BLaER1 (cell line): ENCODE data around the gene KRT86.

Experiments
- H3K27ac ChIP-seq: shearing (Covaris generic); formaldehyde crosslinking; 2 replicates; pipeline ENCODE4 v1.8.1; 2022
- H3K27me3 ChIP-seq: shearing (Covaris generic); formaldehyde crosslinking; 2 replicates; pipeline ENCODE4 v1.8.1; 2022
- H3K36me3 ChIP-seq: shearing (Covaris generic); formaldehyde crosslinking; 2 replicates; pipeline ENCODE4 v1.8.1; 2022
- H3K4me1 ChIP-seq: shearing (Covaris generic); formaldehyde crosslinking; 2 replicates; pipeline ENCODE4 v1.8.1; 2022
- H3K4me2 ChIP-seq: shearing (Covaris generic); formaldehyde crosslinking; 2 replicates; pipeline ENCODE4 v1.8.1; 2022
- H3K4me3 ChIP-seq: shearing (Covaris generic); formaldehyde crosslinking; 2 replicates; pipeline ENCODE4 v1.8.1; 2022
- H3K9ac ChIP-seq: shearing (Covaris generic); formaldehyde crosslinking; 2 replicates; pipeline ENCODE4 v1.8.1; 2022
- H3K9me3 ChIP-seq: shearing (Covaris generic); formaldehyde crosslinking; 2 replicates; pipeline ENCODE4 v1.8.1; 2022
- H4K20me1 ChIP-seq: shearing (Covaris generic); formaldehyde crosslinking; 2 replicates; pipeline ENCODE4 v1.8.1; 2022
- Cebpa-rat ChIP-seq: shearing (Covaris generic); IDR thresholded peaks from 2 replicates; pipeline ENCODE4 v1.8.1; 2022

Gene KRT86

GRCh38 chr12:52274521-52275120, at the start of gene KRT86:
KRT86 (plus strand) TSS chr12:52274645; CDS start chr12:52301917, 27,272 bp downstream.
- Histone ChIP-seq H3K4me2 (no peak within 1 kb of the TSS), H4K20me1 (no peaks in the 10 kb centered on the region), H3K27ac (no peak within 1 kb of the TSS), H3K36me3 (no peaks in the 10 kb centered on the region), H3K4me3 (no peak within 1 kb of the TSS), H3K27me3 (peaks cover 3% of the 10 kb centered on the region), H3K9ac (no peak within 1 kb of the TSS), H3K9me3 (no peaks in the 10 kb centered on the region), H3K4me1 (no peaks in the 10 kb centered on the region)
- TF ChIP-seq Cebpa-rat, result no peak

- Histone ChIP-seq H3K27ac (no peak overlapping the region), H3K4me2 (no peak overlapping the region), H4K20me1 (no peaks in the 10 kb centered on the region), H3K27me3 (no peaks in the 10 kb centered on the region), H3K9me3 (no peaks in the 10 kb centered on the region), H3K36me3 (no peaks in the 10 kb centered on the region), H3K9ac (no peak overlapping the region), H3K4me3 (no peak overlapping the region), H3K4me1 (no peaks in the 10 kb centered on the region)
- no peak for TF ChIP-seq Cebpa-rat
Observed at GRCh38 chr12:52225752-52226151, 48.7 kb upstream of the KRT86 start.

- Histone ChIP-seq H3K27me3 (no peaks in the 10 kb centered on the region), H3K36me3 (no peaks in the 10 kb centered on the region), H3K4me2 (no peak overlapping the region), H3K9me3 (no peaks in the 10 kb centered on the region), H4K20me1 (no peaks in the 10 kb centered on the region), H3K27ac (no peak overlapping the region), H3K4me3 (no peak overlapping the region), H3K9ac (no peak overlapping the region), H3K4me1 (no peaks in the 10 kb centered on the region)
- TF ChIP-seq Cebpa-rat, result no peak
Observed at GRCh38 chr12:52226446-52226845, 48.0 kb upstream of the KRT86 start.

- no peaks in the 10 kb centered on the region for H3K4me1 ChIP-seq
- H3K9me3 ChIP-seq, result no peaks in the 10 kb centered on the region
- no peaks in the 10 kb centered on the region for H4K20me1 ChIP-seq
- H3K4me3 ChIP-seq, result no peak overlapping the region
- H3K36me3 ChIP-seq, result no peaks in the 10 kb centered on the region
- no peak for TF ChIP-seq Cebpa-rat
- no peak overlapping the region for H3K27ac ChIP-seq
- peaks cover 4% of the 10 kb centered on the region; the same call in 1 of the 2 replicates for H3K27me3 ChIP-seq
- H3K9ac ChIP-seq, result no peak overlapping the region
- no peak overlapping the region for H3K4me2 ChIP-seq
Observed at GRCh38 chr12:52227606-52228166, 46.8 kb upstream of the KRT86 start.

- no peak overlapping the region for H3K27ac ChIP-seq
- H3K27me3 ChIP-seq, result peaks cover 11% of the 10 kb centered on the region; the same call in 1 of the 2 replicates
Observed at GRCh38 chr12:52228366-52228765, 46.1 kb upstream of the KRT86 start.

GRCh38 chr12:52228931-52229330, 45.5 kb upstream of the KRT86 start:
- Histone ChIP-seq H3K9me3 (no peaks in the 10 kb centered on the region), H4K20me1 (no peaks in the 10 kb centered on the region), H3K27ac (no peak overlapping the region), H3K4me1 (no peaks in the 10 kb centered on the region), H3K9ac (no peak overlapping the region), H3K4me2 (no peak overlapping the region), H3K4me3 (no peak overlapping the region), H3K27me3 (peaks cover 14% of the 10 kb centered on the region; the same call in 1 of the 2 replicates), H3K36me3 (no peaks in the 10 kb centered on the region)
- TF ChIP-seq Cebpa-rat, result no peak

More at GRCh38 chr12:52228366-52228765, 46.1 kb upstream of the KRT86 start:
- TF ChIP-seq Cebpa-rat, result no peak
- Histone ChIP-seq H3K9ac (no peak overlapping the region), H3K4me1 (no peaks in the 10 kb centered on the region), H3K9me3 (no peaks in the 10 kb centered on the region), H4K20me1 (no peaks in the 10 kb centered on the region), H3K4me3 (no peak overlapping the region), H3K4me2 (no peak overlapping the region), H3K36me3 (no peaks in the 10 kb centered on the region)

- TF ChIP-seq Cebpa-rat, result no peak
- no peak overlapping the region for H3K4me3 ChIP-seq
- no peak overlapping the region for H3K9ac ChIP-seq
- peaks cover 6% of the 10 kb centered on the region for H3K4me1 ChIP-seq
- no peak overlapping the region for H3K27ac ChIP-seq
- peaks cover 14% of the 10 kb centered on the region; the same call in 1 of the 2 replicates for H3K27me3 ChIP-seq
- H4K20me1 ChIP-seq, result no peaks in the 10 kb centered on the region
- no peaks in the 10 kb centered on the region for H3K36me3 ChIP-seq
- H3K9me3 ChIP-seq, result no peaks in the 10 kb centered on the region
- H3K4me2 ChIP-seq, result no peak overlapping the region
Observed at GRCh38 chr12:52229836-52230343, 44.6 kb upstream of the KRT86 start.

GRCh38 chr12:52230364-52231281, 43.8 kb upstream of the KRT86 start:
- no peak for TF ChIP-seq Cebpa-rat
- Histone ChIP-seq H3K36me3 (no peaks in the 10 kb centered on the region), H4K20me1 (no peaks in the 10 kb centered on the region), H3K27ac (no peak overlapping the region), H3K4me1 (peaks cover 13% of the 10 kb centered on the region), H3K4me2 (no peak overlapping the region), H3K9ac (no peak overlapping the region), H3K4me3 (no peak overlapping the region), H3K27me3 (peaks cover 14% of the 10 kb centered on the region; the same call in 1 of the 2 replicates), H3K9me3 (no peaks in the 10 kb centered on the region)

- TF ChIP-seq Cebpa-rat, result no peak
- Histone ChIP-seq H3K9ac (no peak overlapping the region), H3K4me1 (peaks cover 17% of the 10 kb centered on the region), H3K9me3 (no peaks in the 10 kb centered on the region), H3K4me3 (no peak overlapping the region), H3K4me2 (no peak overlapping the region), H3K27me3 (peaks cover 14% of the 10 kb centered on the region; the same call in 1 of the 2 replicates), H3K27ac (no peak overlapping the region), H3K36me3 (no peaks in the 10 kb centered on the region), H4K20me1 (no peaks in the 10 kb centered on the region)
Observed at GRCh38 chr12:52231305-52232202, 42.9 kb upstream of the KRT86 start.
